GM18511 (cell line): ENCODE measurements around the gene PACRG.

Source experiments
- ATAC-seq: cut with Tn5 transposase; IDR thresholded peaks from one replicate; pipeline ENCODE4 v1.9.1; 2021; ENCODE audit warnings: mild to moderate bottlenecking, moderate library complexity; ENCODE audit not compliant: unreplicated experiment

PACRG gene

DNA sequence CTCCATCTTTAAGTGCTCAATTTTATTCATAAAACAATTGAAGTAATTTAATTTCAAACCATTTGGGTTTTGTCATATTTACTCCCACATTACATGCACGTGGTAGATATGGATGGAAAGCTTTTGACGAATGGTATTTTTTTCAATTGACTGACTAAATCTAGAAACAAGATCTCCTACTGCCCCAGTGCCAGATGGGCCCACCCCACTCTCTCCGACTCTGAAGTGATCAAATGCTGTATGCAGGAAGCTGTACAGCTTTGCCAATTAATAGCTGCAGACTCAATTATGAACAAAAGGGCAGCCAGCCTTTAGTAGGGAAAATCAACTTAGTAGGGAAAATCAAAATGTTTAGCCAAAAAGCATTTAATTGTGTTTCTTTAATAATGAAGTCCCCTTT lies 46.2 kb downstream of the PACRG start:
- ATAC-seq, result no peak

DNA sequence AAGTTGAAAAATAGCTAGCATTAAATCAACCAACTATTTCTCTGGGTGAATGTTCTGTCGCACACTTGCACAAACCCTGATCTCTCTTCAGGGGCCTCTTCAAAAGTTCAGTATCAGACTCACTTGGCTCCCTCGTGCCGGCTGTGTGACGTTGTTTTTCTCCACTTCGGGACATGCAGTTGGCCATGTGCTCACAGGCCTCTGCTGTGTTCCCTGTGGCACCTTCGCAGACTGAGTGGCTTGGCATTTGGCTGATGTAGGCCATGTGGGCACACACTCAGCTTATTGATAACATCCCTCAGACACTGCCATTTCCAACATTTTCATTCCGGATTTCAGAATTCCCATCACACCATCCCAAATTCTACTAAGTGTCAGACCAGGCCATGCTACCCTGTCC lies 49.3 kb downstream of the PACRG start:
- ATAC-seq, result no peak

DNA sequence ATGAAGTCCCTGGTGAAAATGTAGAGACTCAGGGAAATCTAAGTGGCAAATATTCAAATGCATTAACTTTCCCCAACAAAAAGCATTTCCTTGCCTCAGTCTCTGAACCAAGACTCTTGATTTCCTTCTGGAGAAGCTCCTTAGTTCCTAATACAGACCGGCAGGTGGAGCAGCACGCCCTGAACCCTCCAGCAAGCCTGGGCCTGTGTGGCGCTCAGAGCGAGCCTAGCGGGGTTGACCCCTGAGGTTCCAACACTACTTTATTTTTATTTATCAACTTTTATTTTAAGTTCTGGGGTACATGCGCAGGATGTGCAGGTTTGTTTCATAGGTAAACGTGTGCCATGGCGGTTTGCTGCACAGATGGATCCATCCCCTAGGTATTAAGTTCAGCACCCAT lies 50.8 kb downstream of the PACRG start:
- ATAC-seq, result no peak

DNA sequence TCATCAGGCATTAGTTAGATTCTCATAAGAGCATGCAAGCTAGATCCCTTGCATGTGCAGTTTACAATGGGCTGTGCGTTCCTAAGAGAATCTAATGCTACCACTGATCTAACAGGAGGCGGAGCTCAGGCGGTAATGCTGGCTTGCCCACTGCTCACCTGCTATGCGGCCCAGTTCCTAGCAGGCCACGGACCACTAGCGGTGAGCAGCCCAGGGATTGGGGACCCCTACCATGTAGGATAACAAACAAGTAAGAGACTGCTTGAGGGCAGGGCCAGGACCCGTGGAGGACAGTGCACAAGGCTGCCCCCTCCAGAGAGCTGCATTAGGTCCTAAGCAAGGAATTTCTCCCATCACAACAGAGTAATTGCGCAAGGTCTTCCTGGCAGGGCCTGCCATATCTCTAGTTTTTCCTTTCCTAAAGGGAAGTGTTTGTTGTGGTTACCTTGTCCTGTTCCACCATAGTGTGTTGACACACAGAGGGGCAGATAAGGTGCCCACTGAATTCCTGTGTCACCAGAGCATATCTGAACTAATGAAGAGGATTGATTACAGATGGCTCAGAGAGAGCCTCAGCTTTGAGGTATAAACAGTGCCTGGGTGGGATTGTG lies 58.0 kb downstream of the PACRG start:
- no peak for ATAC-seq

DNA sequence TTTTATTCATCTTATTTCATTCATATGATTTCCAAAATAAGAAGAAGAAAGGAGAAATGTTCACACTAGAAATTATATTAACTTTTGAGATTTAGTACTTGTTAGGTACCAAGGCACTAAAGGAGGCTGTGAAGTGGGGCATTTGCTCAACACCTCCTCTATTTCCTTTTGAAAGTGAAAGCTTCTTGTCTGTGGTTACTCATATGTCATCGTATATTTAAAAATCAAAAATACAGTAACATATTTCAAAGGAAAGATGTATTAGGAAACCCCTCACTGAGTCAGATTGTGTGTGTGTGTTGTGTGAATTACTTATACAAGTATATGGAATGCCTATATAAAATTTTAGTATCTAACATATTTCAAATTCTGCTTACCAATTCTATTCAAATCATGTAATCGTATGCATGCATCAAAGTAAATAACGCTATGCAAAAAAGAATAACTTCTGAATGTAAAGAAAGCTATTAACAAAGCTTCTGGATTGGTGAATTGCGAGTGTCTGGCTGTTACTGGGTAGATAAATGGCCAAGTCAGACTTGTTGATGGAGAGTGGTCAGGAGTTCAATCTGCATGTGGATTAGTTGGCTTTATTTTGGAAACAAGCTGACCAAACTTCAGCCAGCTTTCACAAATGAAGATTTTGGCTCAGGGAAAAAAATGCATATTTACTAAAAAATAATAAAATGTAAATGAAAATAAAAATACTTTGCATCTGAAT lies 70.9 kb downstream of the PACRG start:
- ATAC-seq, result no peak

DNA sequence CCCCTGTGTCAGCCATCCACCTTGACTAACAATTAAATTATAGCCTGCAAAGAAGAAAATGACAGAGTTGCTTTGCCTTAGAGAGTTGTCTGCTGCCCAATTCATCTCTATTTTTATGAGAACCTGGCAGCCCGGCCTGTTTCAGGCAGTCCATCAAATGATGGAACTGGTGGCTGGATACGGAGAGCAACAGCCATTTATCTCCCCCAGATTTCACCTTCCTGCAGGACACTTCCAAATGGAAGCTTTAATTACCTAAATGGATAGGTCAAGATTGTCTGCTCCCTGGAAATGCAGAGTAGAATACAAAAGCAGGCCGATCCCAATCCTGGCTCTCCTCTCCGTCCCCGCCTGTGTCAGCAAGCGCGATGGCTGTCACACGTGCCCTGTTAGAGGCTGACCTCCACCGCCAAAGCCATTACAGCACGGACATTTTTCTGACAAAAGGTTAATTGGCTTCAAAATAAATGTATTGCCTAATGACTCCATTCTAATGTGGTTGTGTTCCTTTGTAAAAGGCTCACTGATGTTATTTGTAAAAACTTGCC lies 86.7 kb downstream of the PACRG start:
- ATAC-seq, result no peak

DNA sequence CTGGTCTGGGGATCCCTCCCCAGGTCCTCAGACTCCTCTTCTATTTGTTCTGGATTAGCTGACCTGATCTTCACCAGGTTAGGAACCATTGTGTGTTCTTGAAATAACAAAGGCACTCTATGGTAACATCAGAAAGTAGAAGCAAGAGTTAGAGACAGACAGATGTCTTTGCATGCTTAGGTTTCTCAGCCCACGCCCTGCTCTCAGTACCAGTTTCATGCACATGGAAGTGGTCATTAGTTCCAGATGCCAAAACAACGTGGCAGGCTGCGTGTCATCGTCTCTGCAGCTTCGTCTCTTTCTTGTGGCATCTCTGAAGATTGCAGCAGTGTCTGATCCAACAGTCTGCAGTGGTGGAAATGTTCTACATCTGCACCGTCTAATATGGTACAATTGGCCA lies 89.4 kb downstream of the PACRG start:
- ATAC-seq, result no peak

DNA sequence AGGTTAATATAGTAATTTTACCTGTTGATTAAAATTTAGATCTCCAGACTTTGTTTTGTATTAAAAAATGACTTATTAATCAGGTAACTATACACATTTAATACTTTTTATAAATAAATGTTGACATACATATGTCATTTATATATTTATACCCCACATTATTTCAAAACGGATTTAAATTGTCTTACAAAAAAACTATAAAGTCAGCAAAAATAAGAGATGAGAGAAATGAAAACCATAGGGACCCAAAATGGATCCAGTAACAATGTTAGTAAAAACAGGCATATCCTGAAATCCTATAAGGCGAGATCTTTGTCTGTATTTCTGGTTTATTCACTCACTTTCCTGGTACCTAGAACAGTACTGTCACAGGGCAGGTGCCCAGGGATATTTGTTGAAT lies 91.5 kb downstream of the PACRG start:
- ATAC-seq, result no peak

DNA sequence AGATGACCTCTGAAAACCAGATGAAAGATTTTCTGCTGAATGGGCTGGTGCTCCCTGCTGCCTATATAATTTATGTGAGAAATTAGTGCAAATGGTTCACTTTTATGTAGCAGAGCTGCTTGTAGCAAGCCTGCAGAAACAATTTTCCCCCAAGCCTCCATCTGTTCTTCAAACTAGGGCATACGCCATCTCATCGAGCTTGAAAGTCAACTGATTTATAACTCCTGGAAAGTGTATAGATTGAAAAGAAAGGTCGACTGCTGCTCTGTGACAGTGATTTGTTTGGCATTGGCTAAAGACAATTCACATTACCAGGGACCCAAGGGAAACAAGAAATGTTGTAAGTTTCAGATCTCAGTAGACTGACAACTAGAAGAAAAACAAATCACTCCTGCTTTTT lies 93.3 kb downstream of the PACRG start:
- no peak for ATAC-seq

DNA sequence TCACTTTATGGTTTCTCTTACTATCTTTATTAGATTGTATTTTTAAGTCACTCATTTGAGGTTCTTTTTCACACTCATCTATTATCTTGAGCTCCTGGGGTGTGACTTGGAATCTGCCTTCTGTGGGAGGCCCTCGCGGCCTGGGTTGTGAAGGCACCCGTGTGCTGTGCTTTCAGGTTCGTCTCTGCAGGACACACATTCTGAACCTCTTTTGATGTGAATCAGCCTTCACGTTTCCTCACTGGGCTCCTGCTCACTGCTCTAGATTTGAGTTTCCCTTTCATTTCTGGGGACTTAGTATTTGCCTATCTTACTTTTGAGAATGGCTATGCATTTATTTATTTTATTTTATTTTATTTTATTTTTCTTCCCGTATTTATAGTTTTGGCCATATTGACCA lies 97.8 kb downstream of the PACRG start:
- no peak for ATAC-seq

DNA sequence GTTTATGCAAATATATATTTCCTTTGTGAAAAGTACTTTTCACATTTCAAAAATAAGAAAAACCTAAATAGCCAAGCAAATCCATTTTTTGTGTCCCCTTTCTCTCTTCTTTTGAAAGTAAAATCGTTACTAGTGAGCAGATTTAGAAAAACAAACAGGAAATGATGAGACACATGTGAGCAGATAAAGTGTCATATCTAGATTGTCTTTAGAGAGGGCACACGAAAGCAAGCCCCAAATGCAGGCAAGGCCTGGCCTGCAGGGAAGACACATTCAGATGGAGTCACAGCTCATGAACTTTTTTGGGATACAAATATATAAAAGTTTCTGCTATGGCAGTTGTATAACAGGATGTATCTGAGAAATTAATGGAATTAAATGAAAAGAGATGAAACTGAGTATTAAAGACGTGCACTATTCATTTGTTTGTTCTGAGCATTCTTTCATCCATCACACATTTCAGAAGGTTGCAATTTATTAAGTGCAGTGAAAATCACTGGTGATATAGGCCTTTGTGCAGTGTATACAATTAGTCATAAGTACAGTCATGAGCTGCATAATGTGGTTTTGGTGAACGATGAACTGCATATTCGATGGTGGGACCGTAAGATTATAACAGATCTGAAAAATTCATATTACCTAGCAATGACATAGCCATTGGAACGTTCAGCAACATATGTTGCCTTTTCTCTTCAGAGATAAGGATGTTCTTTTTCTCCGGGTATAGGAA lies 101.4 kb downstream of the PACRG start:
- no peak for ATAC-seq

DNA sequence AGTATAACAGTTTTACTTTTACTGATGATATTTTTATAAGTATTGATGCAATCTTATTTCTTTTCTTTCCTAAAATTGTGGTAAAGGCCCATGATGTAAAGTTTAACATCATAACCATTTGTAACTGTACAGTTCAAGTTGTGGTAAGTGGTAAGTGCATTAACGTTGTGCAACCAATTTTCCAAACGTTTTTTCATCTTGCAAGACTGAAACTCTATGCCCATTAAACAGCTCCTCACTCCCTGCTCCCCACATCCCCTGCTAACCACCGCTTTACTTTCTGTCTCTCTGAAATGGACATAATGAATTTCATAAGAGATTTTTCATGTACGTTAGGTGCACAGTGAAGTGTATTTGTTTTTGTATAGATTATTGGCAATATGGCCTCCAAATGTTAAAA lies 106.0 kb downstream of the PACRG start:
- no peak for ATAC-seq

DNA sequence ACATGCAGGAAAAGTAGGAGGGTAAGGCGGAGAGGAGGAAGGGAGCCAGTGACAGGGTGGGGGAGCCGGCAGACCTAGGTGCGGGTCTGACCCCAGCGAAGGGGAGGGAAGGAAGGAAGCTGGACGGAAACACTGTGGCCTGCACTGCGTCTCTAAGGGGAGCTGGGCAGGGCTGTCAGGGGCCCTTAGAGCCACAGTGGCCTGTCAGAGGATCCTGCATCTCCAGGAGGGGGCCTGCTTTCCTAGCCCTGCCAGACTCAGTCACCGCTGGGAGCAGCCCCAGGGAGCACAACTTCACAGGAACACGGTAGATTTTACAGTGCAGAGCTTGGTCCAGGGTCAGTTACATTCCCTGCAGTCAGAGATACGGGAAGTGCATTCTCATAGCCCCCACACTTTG lies 118.2 kb downstream of the PACRG start:
- ATAC-seq, result no peak

DNA sequence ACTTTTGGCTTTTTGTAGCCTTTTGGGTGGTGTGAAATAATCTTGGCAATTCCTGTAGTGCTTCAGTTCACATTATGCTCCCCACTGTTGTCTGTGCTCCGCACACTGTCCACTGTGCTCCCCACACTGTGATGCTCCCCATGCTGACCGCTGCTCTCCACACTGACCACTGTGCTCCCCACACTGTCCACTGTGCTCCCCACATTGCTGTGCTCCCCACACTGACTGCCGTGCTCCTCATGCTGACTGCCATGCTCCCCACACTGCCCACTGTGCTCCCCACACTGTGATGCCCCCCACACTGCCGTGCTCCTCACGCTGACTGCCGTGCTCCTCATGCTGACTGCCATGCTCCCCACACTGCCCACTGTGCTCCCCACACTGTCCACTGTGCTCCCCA lies 118.9 kb downstream of the PACRG start:
- no peak for ATAC-seq

DNA sequence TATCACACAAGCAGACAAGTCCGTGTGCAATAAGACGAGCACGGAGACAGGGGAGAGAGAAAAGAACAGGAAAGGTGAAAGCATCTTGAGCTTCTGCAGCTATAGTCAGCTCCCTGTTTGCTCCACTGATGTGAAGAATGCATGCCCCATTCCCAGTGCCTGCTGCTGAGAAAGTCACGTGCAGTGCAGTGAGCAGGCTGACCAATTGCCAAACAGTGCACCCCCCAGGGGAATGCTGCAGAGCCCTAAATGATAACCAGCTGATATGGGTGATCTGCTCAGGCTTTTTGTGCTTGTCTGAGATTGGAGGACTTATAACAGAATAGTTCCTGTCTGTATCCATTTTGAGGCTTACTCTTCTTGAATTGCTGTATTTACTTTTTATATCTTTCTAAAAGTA lies 121.5 kb downstream of the PACRG start:
- ATAC-seq, result no peak

DNA sequence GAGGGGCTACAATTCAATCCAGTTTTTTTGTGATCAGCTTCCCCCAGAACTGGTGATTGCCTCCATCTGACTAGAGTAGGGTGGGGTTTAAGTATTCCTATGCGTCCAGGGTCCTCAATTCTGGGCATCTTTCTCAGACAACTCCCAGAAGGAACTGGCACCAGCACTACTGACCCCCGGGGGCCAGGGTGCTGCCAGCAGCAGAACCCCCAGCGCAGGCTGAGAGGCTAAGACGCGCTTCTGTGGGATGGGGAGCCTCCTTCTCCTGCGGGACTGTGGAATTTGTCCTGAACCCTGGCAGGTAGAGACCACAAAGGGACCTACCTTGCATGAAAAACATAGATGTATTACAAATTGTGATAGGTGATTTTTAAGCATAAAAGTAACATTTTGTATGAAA lies 124.4 kb downstream of the PACRG start:
- no peak for ATAC-seq

DNA sequence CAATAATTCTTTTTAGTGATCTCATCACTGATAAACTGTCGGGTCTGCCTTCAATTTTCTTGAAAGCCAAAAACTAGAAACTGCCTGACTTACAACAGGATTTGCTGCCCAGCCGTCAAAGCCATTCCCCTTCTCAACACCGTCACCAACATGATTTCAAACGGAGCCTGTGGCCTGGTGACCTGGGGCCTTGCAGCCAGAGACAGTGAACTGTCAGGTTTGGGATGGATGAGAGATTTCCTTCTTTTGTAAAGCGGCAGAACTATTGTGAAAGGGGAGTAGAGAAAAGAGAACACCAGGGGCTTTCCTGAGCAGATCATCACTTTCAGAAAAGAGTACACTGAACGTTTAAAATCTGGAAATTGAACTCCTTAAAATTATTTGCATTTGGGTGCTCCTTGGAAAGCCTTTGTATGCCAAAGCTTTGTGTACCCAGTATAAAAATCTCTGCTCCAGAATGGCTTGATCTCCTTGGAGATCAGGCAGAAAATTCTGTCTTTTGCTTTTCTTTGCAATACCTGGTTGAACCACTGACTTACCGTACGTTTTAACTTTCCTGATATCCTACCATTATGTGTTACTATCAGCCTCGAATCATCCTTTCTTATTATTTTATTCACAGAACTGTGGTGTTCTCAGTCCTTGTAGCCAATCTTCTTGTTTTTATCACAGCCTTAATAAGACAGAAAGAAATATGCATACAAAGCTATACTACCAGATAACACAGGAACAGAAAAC lies 125.2 kb downstream of the PACRG start:
- ATAC-seq, result no peak

DNA sequence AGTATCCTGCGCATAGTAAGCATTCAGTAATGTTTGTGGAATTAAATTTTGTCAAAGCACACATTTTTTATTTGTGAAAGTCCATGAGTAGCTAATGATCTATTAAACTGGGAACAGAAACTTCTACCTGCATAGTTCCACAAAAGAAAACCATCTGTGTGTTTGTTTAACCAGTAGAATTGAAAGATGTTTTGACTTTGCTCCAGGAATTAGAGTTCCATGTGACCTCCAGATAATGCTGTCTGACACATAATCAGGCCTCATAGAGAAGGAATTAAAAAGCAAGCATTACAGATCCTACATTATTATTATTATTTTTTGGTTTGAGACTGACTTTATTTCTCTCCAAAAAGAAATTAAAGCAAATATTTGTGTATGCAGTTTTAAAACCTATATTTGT lies 126.5 kb downstream of the PACRG start:
- no peak for ATAC-seq

DNA sequence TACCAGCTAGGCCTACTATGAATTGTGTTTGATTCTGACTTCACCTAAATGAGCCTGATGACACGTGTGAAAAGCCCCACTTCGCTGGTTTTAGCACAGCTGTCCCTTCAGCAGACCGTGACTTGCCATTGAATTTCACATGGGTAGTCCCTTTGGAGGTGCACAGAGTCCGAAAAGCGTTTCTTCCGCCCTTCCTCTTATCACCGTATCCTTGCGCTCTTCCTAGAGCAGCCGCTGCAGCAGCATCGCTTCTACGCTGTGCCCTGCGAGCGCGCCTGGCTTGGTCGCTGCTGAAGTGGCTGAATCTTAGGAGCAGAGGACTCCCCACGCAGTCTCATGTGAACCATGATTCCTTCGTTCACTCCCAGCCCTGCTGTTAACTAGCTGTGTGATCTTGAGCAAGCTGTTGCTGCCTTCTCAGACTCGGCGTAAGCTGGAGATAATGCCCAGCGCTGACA lies 127.0 kb downstream of the PACRG start:
- no peak for ATAC-seq

DNA sequence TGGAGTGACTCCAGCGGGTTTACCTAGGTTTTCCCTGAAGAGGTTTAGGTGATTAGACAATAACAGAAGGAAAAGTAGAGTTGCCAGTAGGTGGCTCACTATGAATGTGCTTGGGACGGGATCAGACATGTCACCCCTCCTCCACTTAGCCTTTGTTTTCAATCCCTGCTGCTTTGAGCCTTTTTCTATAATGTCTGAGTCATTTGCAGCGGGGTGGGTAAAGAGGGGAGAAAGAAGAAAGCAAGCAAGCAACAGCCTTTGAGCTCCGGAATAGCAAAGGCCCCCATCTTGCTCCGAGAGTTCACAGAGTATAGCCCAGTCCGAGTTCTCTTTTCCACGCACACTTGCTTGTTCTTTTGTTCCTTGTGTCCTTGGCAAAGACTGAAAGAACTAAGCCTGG lies 129.1 kb downstream of the PACRG start:
- no peak for ATAC-seq

DNA sequence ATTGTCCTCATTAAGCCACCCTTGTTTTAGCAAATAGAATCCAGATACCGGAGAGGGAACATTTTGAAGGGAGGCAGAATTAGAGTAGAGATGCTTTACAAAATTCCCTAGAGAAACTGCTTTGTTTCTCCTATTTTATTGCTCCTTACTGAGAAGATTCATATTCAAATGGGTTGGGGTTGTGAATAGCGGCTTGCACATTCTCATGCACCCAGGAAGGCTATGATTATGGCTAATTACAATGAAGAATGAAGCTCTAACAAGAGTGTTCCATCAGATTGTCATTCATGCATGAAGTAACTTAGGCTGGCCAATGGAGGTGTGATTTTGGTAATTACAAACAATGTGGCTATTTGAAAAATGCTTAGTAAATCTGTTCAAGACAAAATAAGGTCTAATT lies 129.6 kb downstream of the PACRG start:
- ATAC-seq, result no peak
